ENCODE measurements around the gene BARHL2. TPM values are rescaled to one million over a fixed set of nuclear protein-coding genes. Genes with fewer than 3 reads are reported as not detected.

BARHL2 gene
- total RNA-seq (2022) = not detected in 2 replicates
- Bru-seq, nascent RNA = not detected
- not detected for BruChase-seq, experiment 1, labeled RNA remaining after a 6-hour chase
- not detected for BruChase-seq, experiment 2, labeled RNA remaining after a 2-hour chase
- long read RNA-seq = 0 reads

GRCh38 chr1:90716552-90717355, at the start of gene BARHL2:
BARHL2 (minus strand) TSS chr1:90717302; CDS start chr1:90717195, 107 bp downstream.
- Mint-ChIP-seq H3K9me3 (ENCODE audit: low read depth, unreplicated experiment) (peaks cover 4% of the 10 kb centered on the region), H3K27ac (ENCODE audit: unreplicated experiment) (no peak within 1 kb of the TSS), H3K4me3 (ENCODE audit: low read depth, unreplicated experiment) (no peak within 1 kb of the TSS), H3K4me1 (ENCODE audit: low read depth, unreplicated experiment) (no peaks in the 10 kb centered on the region), H3K36me3 (ENCODE audit: insufficient read depth, unreplicated experiment) (no peaks in the 10 kb centered on the region), H3K27me3 (ENCODE audit: unreplicated experiment) (peaks cover 43% of the 10 kb centered on the region)
- no peak for DNase-seq
- no TSS peak for BruUV-seq (replicated peaks)
- CTCF ChIA-PET = interaction anchor here (1.6 kb wide), 1 partner anchor 449 kb away, joined by 7 read pairs; no protein-coding TSS in a partner anchor
- no peak for TF ChIP-seq CTCF (IDR thresholded peaks at IDR 0.05; ENCODE audit: unreplicated experiment)
- intact Hi-C loops (cut with micrococcal nuclease; ENCODE audit: unreplicated experiment) = no loop called here

DNA sequence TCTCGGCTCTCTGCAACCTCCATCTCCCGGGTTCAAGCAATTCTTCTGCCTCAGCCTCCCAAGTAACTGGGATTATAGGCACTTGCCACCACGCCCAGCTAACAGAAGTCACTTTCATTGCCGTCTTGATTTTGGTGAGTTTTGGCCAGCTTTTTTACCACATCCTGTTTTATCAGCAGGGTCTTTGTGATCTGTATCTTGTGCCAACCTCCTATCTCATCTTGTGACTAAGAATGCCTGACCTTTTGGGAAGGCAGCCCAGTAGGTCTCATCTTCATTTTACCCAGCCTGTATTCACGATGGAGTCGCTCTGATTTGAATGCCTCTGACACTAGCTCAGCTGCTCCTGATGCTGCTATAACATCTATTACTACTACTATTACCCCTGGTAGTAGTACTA, 46.8 kb upstream of the BARHL2 start:
- TF ChIP-seq CTCF (IDR thresholded peaks at IDR 0.05; ENCODE audit: unreplicated experiment) = no peak
- DNase-seq = no peak
- Mint-ChIP-seq H3K27ac (ENCODE audit: unreplicated experiment) (no peak overlapping the region), H3K4me1 (ENCODE audit: low read depth, unreplicated experiment) (no peaks in the 10 kb centered on the region), H3K27me3 (ENCODE audit: unreplicated experiment) (no peaks in the 10 kb centered on the region), H3K4me3 (ENCODE audit: low read depth, unreplicated experiment) (no peak overlapping the region), H3K36me3 (ENCODE audit: insufficient read depth, unreplicated experiment) (no peaks in the 10 kb centered on the region), H3K9me3 (ENCODE audit: low read depth, unreplicated experiment) (no peaks in the 10 kb centered on the region)
- CTCF ChIA-PET = interaction anchor here (0.5 kb wide), 1 partner anchor 1682 kb away, joined by 8 read pairs; no protein-coding TSS in a partner anchor
- intact Hi-C loops (cut with micrococcal nuclease; ENCODE audit: unreplicated experiment) = no loop called here
- no TSS peak for BruUV-seq (replicated peaks)

DNA sequence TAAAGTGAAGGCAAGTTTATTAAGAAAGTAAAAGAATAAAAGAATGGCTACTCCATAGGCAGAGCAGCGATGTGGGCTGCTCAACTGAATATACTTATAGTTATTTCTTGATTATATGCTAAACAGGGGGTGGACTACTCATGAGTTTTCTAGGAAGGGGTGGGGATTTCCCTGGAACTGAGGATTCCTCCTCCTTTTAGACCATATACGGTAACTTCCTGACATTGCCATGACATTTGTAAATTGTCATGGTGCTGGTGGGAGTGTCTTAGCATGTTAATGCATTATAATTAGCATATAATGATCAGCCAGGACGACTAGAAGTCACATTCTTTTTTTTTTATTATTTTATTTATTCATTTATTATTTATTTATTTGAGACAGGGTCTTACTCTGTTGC, 46.4 kb upstream of the BARHL2 start:
- CTCF ChIA-PET = interaction anchor here (0.5 kb wide), 1 partner anchor 1682 kb away, joined by 8 read pairs; no protein-coding TSS in a partner anchor
- H3K27ac Mint-ChIP-seq (ENCODE audit: unreplicated experiment) = no peak overlapping the region
- H3K4me1 Mint-ChIP-seq (ENCODE audit: low read depth, unreplicated experiment) = no peaks in the 10 kb centered on the region
- no TSS peak for BruUV-seq (replicated peaks)
- peaks cover 4% of the 10 kb centered on the region for H3K27me3 Mint-ChIP-seq (ENCODE audit: unreplicated experiment)
- H3K9me3 Mint-ChIP-seq (ENCODE audit: low read depth, unreplicated experiment) = no peaks in the 10 kb centered on the region
- TF ChIP-seq CTCF (IDR thresholded peaks at IDR 0.05; ENCODE audit: unreplicated experiment) = no peak
- H3K4me3 Mint-ChIP-seq (ENCODE audit: low read depth, unreplicated experiment) = no peak overlapping the region
- no peak for DNase-seq
- no peaks in the 10 kb centered on the region for H3K36me3 Mint-ChIP-seq (ENCODE audit: insufficient read depth, unreplicated experiment)
- intact Hi-C loops (cut with micrococcal nuclease; ENCODE audit: unreplicated experiment) = no loop called here

- Mint-ChIP-seq H3K9me3 (ENCODE audit: low read depth, unreplicated experiment) (no peaks in the 10 kb centered on the region), H3K27ac (ENCODE audit: unreplicated experiment) (no peak overlapping the region), H3K4me3 (ENCODE audit: low read depth, unreplicated experiment) (no peak overlapping the region), H3K4me1 (ENCODE audit: low read depth, unreplicated experiment) (no peaks in the 10 kb centered on the region), H3K36me3 (ENCODE audit: insufficient read depth, unreplicated experiment) (no peaks in the 10 kb centered on the region), H3K27me3 (ENCODE audit: unreplicated experiment) (peaks cover 13% of the 10 kb centered on the region)
- intact Hi-C loops (cut with micrococcal nuclease; ENCODE audit: unreplicated experiment) = no loop called here
- CTCF ChIA-PET = no interaction called here
- no peak for DNase-seq
- BruUV-seq (replicated peaks) = no TSS peak
- no peak for TF ChIP-seq CTCF (IDR thresholded peaks at IDR 0.05; ENCODE audit: unreplicated experiment)
Measured at GRCh38 chr1:90761781-90762589, 44.9 kb upstream of the BARHL2 start.

Data from Calu3 (cell line).